ENCODE data around the gene ENDOD1. TPM values are rescaled to one million over a fixed set of nuclear protein-coding genes. Genes with fewer than 3 reads are reported as not detected.

The ENDOD1 gene
- total RNA-seq, 2 experiments from 2014 or later: 13.0 to 14.1 TPM

GRCh38 chr11:95074792-95075563 is 14.7 kb upstream of the ENDOD1 start:
- H3K4me3 Mint-ChIP-seq: no peak overlapping the region
- POLR2A ChIA-PET: interaction anchor here (0.7 to 1.2 kb wide), 3 partner anchors 9 to 681 kb away, joined by 3 to 4 read pairs (median 3); no protein-coding TSS in a partner anchor
- peaks cover 22% of the 10 kb centered on the region for H3K4me1 Mint-ChIP-seq (ENCODE audit: low read depth)
- no peak for ATAC-seq
- CTCF ChIA-PET: interaction anchor here (0.7 to 12.0 kb wide), 5 partner anchors 9 to 78 kb away, joined by 3 to 185 read pairs (median 4); no protein-coding TSS in a partner anchor
- H3K9me3 Mint-ChIP-seq: no peaks in the 10 kb centered on the region
- TF ChIP-seq, protein P1, sequence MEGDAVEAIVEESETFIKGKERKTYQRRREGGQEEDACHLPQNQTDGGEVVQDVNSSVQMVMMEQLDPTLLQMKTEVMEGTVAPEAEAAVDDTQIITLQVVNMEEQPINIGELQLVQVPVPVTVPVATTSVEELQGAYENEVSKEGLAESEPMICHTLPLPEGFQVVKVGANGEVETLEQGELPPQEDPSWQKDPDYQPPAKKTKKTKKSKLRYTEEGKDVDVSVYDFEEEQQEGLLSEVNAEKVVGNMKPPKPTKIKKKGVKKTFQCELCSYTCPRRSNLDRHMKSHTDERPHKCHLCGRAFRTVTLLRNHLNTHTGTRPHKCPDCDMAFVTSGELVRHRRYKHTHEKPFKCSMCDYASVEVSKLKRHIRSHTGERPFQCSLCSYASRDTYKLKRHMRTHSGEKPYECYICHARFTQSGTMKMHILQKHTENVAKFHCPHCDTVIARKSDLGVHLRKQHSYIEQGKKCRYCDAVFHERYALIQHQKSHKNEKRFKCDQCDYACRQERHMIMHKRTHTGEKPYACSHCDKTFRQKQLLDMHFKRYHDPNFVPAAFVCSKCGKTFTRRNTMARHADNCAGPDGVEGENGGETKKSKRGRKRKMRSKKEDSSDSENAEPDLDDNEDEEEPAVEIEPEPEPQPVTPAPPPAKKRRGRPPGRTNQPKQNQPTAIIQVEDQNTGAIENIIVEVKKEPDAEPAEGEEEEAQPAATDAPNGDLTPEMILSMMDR (IDR thresholded peaks at IDR 0.05): no peak
- no peak overlapping the region for H3K27ac Mint-ChIP-seq
- no peaks in the 10 kb centered on the region for H3K27me3 Mint-ChIP-seq
- intact Hi-C loops (cut with micrococcal nuclease): no loop called here
- DNase-seq: no peak
- peaks cover 9% of the 10 kb centered on the region for H3K36me3 Mint-ChIP-seq (ENCODE audit: low read depth)

- Mint-ChIP-seq H3K27ac (no peak overlapping the region), H3K27me3 (no peaks in the 10 kb centered on the region), H3K9me3 (no peaks in the 10 kb centered on the region), H3K4me3 (no peak overlapping the region), H3K36me3 (ENCODE audit: low read depth) (peaks cover 1% of the 10 kb centered on the region), H3K4me1 (ENCODE audit: low read depth) (peaks cover 14% of the 10 kb centered on the region)
- no peak for DNase-seq
- no peak for ATAC-seq
- TF ChIP-seq, protein P1 (IDR thresholded peaks at IDR 0.05): no peak
- CTCF ChIA-PET: interaction anchor here (1.1 to 12.0 kb wide), 6 partner anchors 8 to 76 kb away, joined by 3 to 185 read pairs (median 5); partner anchors contain the start of gene SRSF8
- POLR2A ChIA-PET: interaction anchor here (1.0 kb wide), 1 partner anchor 14 kb away, joined by 3 read pairs; no protein-coding TSS in a partner anchor
- intact Hi-C loops (cut with micrococcal nuclease): no loop called here
Measured at GRCh38 chr11:95076416-95076815, 13.2 kb upstream of the ENDOD1 start.

DNA sequence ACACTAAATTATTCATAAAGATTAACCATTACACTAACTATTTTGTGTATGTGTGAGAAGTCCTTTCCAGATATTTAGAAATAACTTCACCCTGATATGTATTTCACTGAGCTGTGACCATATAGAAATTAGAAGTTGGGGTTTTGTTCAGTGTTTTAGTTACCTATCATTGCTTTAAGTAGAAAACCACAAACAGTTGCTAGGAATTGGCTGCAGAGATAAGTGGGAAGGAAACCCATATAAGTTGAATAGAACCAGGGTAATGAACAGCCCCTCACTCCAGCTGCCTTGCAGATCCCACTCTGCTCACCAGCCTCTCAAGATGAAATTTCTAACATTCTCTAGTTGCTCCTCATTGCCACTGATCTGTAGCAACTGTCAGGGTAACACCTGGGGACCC is 12.7 kb upstream of the ENDOD1 start:
- Mint-ChIP-seq H3K4me1 (ENCODE audit: low read depth) (peaks cover 15% of the 10 kb centered on the region), H3K27ac (no peak overlapping the region), H3K9me3 (no peaks in the 10 kb centered on the region), H3K27me3 (no peaks in the 10 kb centered on the region), H3K4me3 (no peak overlapping the region), H3K36me3 (ENCODE audit: low read depth) (no peaks in the 10 kb centered on the region)
- POLR2A ChIA-PET: no interaction called here
- TF ChIP-seq, protein P1 (IDR thresholded peaks at IDR 0.05): no peak
- CTCF ChIA-PET: interaction anchor here (1.2 to 12.0 kb wide), 3 partner anchors 9 to 76 kb away, joined by 3 to 185 read pairs (median 6); partner anchors contain the start of gene SRSF8
- intact Hi-C loops (cut with micrococcal nuclease): no loop called here
- no peak for DNase-seq
- ATAC-seq: no peak

DNA sequence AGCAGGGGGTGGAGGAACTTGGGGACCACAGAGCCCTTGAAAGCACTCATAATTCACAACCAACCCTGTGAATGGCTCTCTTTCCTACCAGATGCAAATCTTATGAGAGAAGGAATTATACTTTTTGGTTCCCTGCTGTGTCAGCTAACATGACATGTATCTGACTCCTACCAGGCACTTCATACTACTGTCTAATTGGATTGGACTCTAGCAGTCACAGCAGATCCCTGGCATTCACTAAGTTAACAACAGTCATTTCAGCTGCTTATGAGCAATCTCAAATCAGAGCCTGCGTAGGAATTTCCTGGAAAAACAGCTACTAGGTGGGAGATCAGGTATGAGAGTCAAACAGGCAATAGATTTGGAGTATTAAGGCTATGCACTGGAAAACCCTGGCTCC is 11.1 kb upstream of the ENDOD1 start:
- TF ChIP-seq, protein P1 (IDR thresholded peaks at IDR 0.05): no peak
- H3K27me3 Mint-ChIP-seq: no peaks in the 10 kb centered on the region
- H3K27ac Mint-ChIP-seq: no peak overlapping the region
- CTCF ChIA-PET: interaction anchor here (1.0 to 1.4 kb wide), 2 partner anchors 12 to 73 kb away, joined by 3 read pairs; no protein-coding TSS in a partner anchor
- H3K4me1 Mint-ChIP-seq (ENCODE audit: low read depth): peaks cover 12% of the 10 kb centered on the region
- intact Hi-C loops (cut with micrococcal nuclease): no loop called here
- H3K4me3 Mint-ChIP-seq: no peak overlapping the region
- ATAC-seq (no peak), DNase-seq (no peak)
- POLR2A ChIA-PET: no interaction called here
- no peaks in the 10 kb centered on the region for H3K36me3 Mint-ChIP-seq (ENCODE audit: low read depth)
- H3K9me3 Mint-ChIP-seq: no peaks in the 10 kb centered on the region

DNA sequence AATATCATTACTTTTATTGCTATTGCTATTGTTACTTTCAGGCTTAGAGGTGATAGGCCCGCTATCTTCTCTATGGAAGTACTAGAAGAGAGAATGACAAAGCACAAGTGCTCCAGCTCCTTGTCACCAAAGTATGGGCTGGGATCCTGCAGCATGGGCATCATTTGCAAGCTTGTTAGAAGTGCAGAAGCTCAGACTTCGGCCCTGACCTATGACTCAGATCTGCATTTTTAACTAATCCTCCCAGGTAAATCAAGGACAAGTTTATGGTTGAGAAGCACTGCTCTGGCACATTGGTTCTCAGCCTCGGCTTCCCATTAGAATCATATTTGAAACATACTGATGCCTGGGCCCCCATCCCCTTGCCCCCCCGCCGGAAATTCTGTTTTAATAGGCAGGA is 8.6 kb upstream of the ENDOD1 start:
- CTCF ChIA-PET: interaction anchor here (0.6 to 3.2 kb wide), 8 partner anchors 8 to 113 kb away, joined by 3 to 32 read pairs (median 4); partner anchors contain the start of gene ENDOD1
- H3K36me3 Mint-ChIP-seq (ENCODE audit: low read depth): no peaks in the 10 kb centered on the region
- H3K9me3 Mint-ChIP-seq: no peaks in the 10 kb centered on the region
- TF ChIP-seq, protein P1 (IDR thresholded peaks at IDR 0.05): no peak
- POLR2A ChIA-PET: interaction anchor here (0.9 to 2.9 kb wide), 4 partner anchors 9 to 708 kb away, joined by 3 to 17 read pairs (median 5); partner anchors contain the start of genes ENDOD1, FAM76B and SRSF8
- H3K4me1 Mint-ChIP-seq (ENCODE audit: low read depth): peaks cover 35% of the 10 kb centered on the region
- H3K27me3 Mint-ChIP-seq: no peaks in the 10 kb centered on the region
- intact Hi-C loops (cut with micrococcal nuclease): no loop called here
- no peak for ATAC-seq
- H3K27ac Mint-ChIP-seq: no peak overlapping the region
- no peak overlapping the region for H3K4me3 Mint-ChIP-seq
- no peak for DNase-seq
